HG02981 (cell line): ENCODE measurements around the gene ZNRD2.

Experiments used
- ATAC-seq: cut with Tn5 transposase; IDR thresholded peaks from one replicate; pipeline ENCODE4 v1.9.1; 2021; ENCODE audit warnings: mild to moderate bottlenecking, moderate library complexity; ENCODE audit not compliant: unreplicated experiment

Gene ZNRD2

GRCh38 chr11:65607614-65608426 lies 37.5 kb downstream of the ZNRD2 start:
- ATAC-seq: no peak

- no peak for ATAC-seq
These were observed 39.0 kb downstream of the ZNRD2 start for GRCh38 chr11:65609229-65609628.

GRCh38 chr11:65609665-65610064 lies 39.4 kb downstream of the ZNRD2 start:
- ATAC-seq: no peak

GRCh38 chr11:65610404-65610803 lies 40.1 kb downstream of the ZNRD2 start:
- ATAC-seq: no peak

GRCh38 chr11:65611028-65611757 lies 40.9 kb downstream of the ZNRD2 start:
- ATAC-seq: no peak

- no peak for ATAC-seq
These were observed 41.7 kb downstream of the ZNRD2 start for GRCh38 chr11:65611758-65612603.

- no peak for ATAC-seq
These were observed 42.4 kb downstream of the ZNRD2 start for GRCh38 chr11:65612691-65613090.

- no peak for ATAC-seq
These were observed 43.0 kb downstream of the ZNRD2 start for GRCh38 chr11:65613091-65613928.

- peak; percentile 75 for ATAC-seq
These were observed 45.1 kb downstream of the ZNRD2 start, which contains the start of gene PCNX3 for GRCh38 chr11:65615229-65615949. Gene PCNX3 (plus strand): TSS chr11:65615776. CDS start chr11:65616312, 536 bp downstream.

GRCh38 chr11:65615950-65616574 lies 45.8 kb downstream of the ZNRD2 start:
- ATAC-seq: peak; percentile 0

GRCh38 chr11:65616575-65617001 lies 46.3 kb downstream of the ZNRD2 start:
- ATAC-seq: no peak

GRCh38 chr11:65617136-65617850 lies 47.0 kb downstream of the ZNRD2 start:
- ATAC-seq: no peak

GRCh38 chr11:65617990-65618751 lies 47.9 kb downstream of the ZNRD2 start:
- no peak for ATAC-seq

GRCh38 chr11:65618763-65619162 lies 48.5 kb downstream of the ZNRD2 start:
- no peak for ATAC-seq

- no peak for ATAC-seq
These were observed 49.1 kb downstream of the ZNRD2 start for GRCh38 chr11:65619281-65619928.

GRCh38 chr11:65620666-65621065 lies 50.4 kb downstream of the ZNRD2 start:
- ATAC-seq: no peak

- ATAC-seq: no peak
These were observed 51.2 kb downstream of the ZNRD2 start for GRCh38 chr11:65621460-65621859.
